H9 (cell line): ENCODE results near the gene ASTN2. TPM values are rescaled to one million over a fixed set of nuclear protein-coding genes. Genes with fewer than 3 reads are reported as not detected.

Experiments used
- DNase-seq: peaks from one replicate; pipeline ENCODE4 v3.0.0-alpha.2; 2017
- H2AFZ ChIP-seq: one replicate; pipeline ENCODE4 v1.6.1; 2013; ENCODE audit warnings: mild to moderate bottlenecking, low read length, control low read depth, moderate library complexity
- H2AK5ac ChIP-seq: 2 replicates; pipeline ENCODE4 v1.6.1; 2013; ENCODE audit warnings: low read length, control low read depth, mixed read lengths; ENCODE audit not compliant: insufficient read length
- H2BK120ac ChIP-seq: one replicate; pipeline ENCODE4 v1.6.1; 2013; ENCODE audit warnings: low read depth, mild to moderate bottlenecking, low read length, control low read depth, inconsistent platforms; ENCODE audit not compliant: poor library complexity, severe bottlenecking
- H2BK12ac ChIP-seq: 2 replicates; pipeline ENCODE4 v1.6.1; 2013; ENCODE audit warnings: low read length, control low read depth, mixed read lengths, low read depth; ENCODE audit not compliant: insufficient read length
- H2BK15ac ChIP-seq: 2 replicates; pipeline ENCODE4 v1.6.1; 2013; ENCODE audit warnings: low read depth, low read length, control low read depth
- H2BK20ac ChIP-seq: one replicate; pipeline ENCODE4 v1.6.1; 2013; ENCODE audit warnings: low read depth, mild to moderate bottlenecking, low read length, control low read depth, inconsistent platforms; ENCODE audit not compliant: poor library complexity, severe bottlenecking
- H2BK5ac ChIP-seq: 2 replicates; pipeline ENCODE4 v1.6.1; 2013; ENCODE audit warnings: low read length, control low read depth, mixed read lengths; ENCODE audit not compliant: insufficient read length
- H3K14ac ChIP-seq: 2 replicates; pipeline ENCODE4 v1.6.1; 2013; ENCODE audit warnings: low read length, control low read depth; ENCODE audit not compliant: insufficient read depth
- H3K18ac ChIP-seq: 2 replicates; pipeline ENCODE4 v1.6.1; 2013; ENCODE audit warnings: low read depth, mild to moderate bottlenecking, mixed read lengths, low read length, control low read depth; ENCODE audit not compliant: insufficient read length
- H3K23ac ChIP-seq: 2 replicates; pipeline ENCODE4 v1.6.1; 2013; ENCODE audit warnings: low read length, control low read depth, mixed read lengths, low read depth; ENCODE audit not compliant: insufficient read length
- H3K23me2 ChIP-seq: 2 replicates; pipeline ENCODE4 v1.6.1; 2013; ENCODE audit warnings: low read depth, mild to moderate bottlenecking, mixed read lengths, low read length, control low read depth; ENCODE audit not compliant: insufficient read length, poor library complexity, severe bottlenecking
- H3K27ac ChIP-seq: 2 replicates; pipeline ENCODE4 v1.5.1; 2013; ENCODE audit warnings: low read length, control low read depth, mixed read lengths, low read depth; ENCODE audit not compliant: insufficient read length
- H3K27me3 ChIP-seq: 2 replicates; pipeline ENCODE4 v1.6.1; 2013; ENCODE audit warnings: low read length, control low read depth, inconsistent platforms; ENCODE audit not compliant: insufficient read depth
- H3K4ac ChIP-seq: 2 replicates; pipeline ENCODE4 v1.6.1; 2013; ENCODE audit warnings: low read depth, mild to moderate bottlenecking, control low read depth, inconsistent platforms, low read length, moderate library complexity
- H3K4me1 ChIP-seq: 2 replicates; pipeline ENCODE4 v1.6.1; 2013; ENCODE audit warnings: low read length, control low read depth, inconsistent platforms; ENCODE audit not compliant: insufficient read depth
- H3K4me2 ChIP-seq: 2 replicates; pipeline ENCODE4 v1.6.1; 2013; ENCODE audit warnings: low read length, control low read depth, mixed read lengths; ENCODE audit not compliant: insufficient read length, insufficient read depth
- H3K56ac ChIP-seq: 2 replicates; pipeline ENCODE4 v1.6.1; 2013; ENCODE audit warnings: low read depth, mild to moderate bottlenecking, mixed read lengths, low read length, control low read depth; ENCODE audit not compliant: insufficient read length
- H3K79me1 ChIP-seq: 2 replicates; pipeline ENCODE4 v1.6.1; 2013; ENCODE audit warnings: low read depth, mild to moderate bottlenecking, moderate library complexity, low read length, control low read depth, inconsistent platforms; ENCODE audit not compliant: insufficient read depth, poor library complexity, severe bottlenecking
- H3K79me2 ChIP-seq: 2 replicates; pipeline ENCODE4 v1.6.1; 2013; ENCODE audit warnings: low read length, control low read depth, inconsistent platforms; ENCODE audit not compliant: insufficient read depth
- H3K9ac ChIP-seq: 2 replicates; pipeline ENCODE4 v1.6.1; 2013; ENCODE audit warnings: low read length, control low read depth, mixed read lengths; ENCODE audit not compliant: insufficient read length; ENCODE audit errors: extremely low read depth
- H3K9me3 ChIP-seq: one replicate; pipeline ENCODE4 v1.6.1; 2013; ENCODE audit warnings: low read depth, low read length, inconsistent platforms; ENCODE audit not compliant: control insufficient read depth
- H3T11ph ChIP-seq: one replicate; pipeline ENCODE4 v1.6.1; 2013; ENCODE audit warnings: mild to moderate bottlenecking, low read length, control low read depth, inconsistent platforms
- H4K20me1 ChIP-seq: one replicate; pipeline ENCODE4 v1.6.1; 2013; ENCODE audit not compliant: control insufficient read depth, insufficient read length, insufficient read depth
- H4K5ac ChIP-seq: 2 replicates; pipeline ENCODE4 v1.6.1; 2013; ENCODE audit warnings: low read depth, mild to moderate bottlenecking, mixed read lengths, low read length, control low read depth; ENCODE audit not compliant: insufficient read length
- H4K8ac ChIP-seq: replicated peaks from 2 replicates; pipeline ENCODE4 v1.6.1; 2013; ENCODE audit warnings: low read length, control low read depth, mixed read lengths, low read depth; ENCODE audit not compliant: insufficient read length
- H4K91ac ChIP-seq: 2 replicates; pipeline ENCODE4 v1.6.1; 2013; ENCODE audit warnings: low read depth, mild to moderate bottlenecking, moderate library complexity, mixed read lengths, low read length, control low read depth; ENCODE audit not compliant: insufficient read length
- H3K27ac Mint-ChIP-seq, 3 experiments: 2 replicates in 2 of 3; 3 replicates in 1 of 3; pipeline ENCODE4 v1.8.0; 2020 to 2021; ENCODE audit warnings: mixed read lengths in 3 of 3, mild to moderate bottlenecking in 1 of 3, moderate library complexity in 1 of 3
- H3K27me3 Mint-ChIP-seq: 2 replicates; pipeline ENCODE4 v1.8.0; 2021; ENCODE audit warnings: low read depth, mild to moderate bottlenecking, moderate library complexity, mixed read lengths
- H3K36me3 Mint-ChIP-seq, 3 experiments: 2 replicates in 2 of 3; 3 replicates in 1 of 3; pipeline ENCODE4 v1.8.0; 2020 to 2021; ENCODE audit warnings: low read depth in 3 of 3, mixed read lengths in 3 of 3; ENCODE audit not compliant: insufficient read depth in 1 of 3
- H3K4me1 Mint-ChIP-seq, 2 experiments: 2 replicates each; pipeline ENCODE4 v1.8.0; 2020; ENCODE audit warnings: mixed read lengths in 2 of 2
- H3K4me3 Mint-ChIP-seq, 2 experiments: 2 replicates in 1 of 2; 3 replicates in 1 of 2; pipeline ENCODE4 v1.8.0; 2020 to 2021; ENCODE audit warnings: mild to moderate bottlenecking in 2 of 2, mixed read lengths in 2 of 2, moderate library complexity in 1 of 2
- H3K9me3 Mint-ChIP-seq, 2 experiments: 2 replicates in 1 of 2; 3 replicates in 1 of 2; pipeline ENCODE4 v1.8.0; 2020; ENCODE audit warnings: mild to moderate bottlenecking in 2 of 2, mixed read lengths in 2 of 2, moderate library complexity in 1 of 2
- CTCF ChIP-seq: fragments of 200-600 bp; sonication (generic); conservative IDR thresholded peaks from 3 replicates; pipeline ENCODE4 v1.8.0; 2021; ENCODE audit warnings: antibody characterized with exemption, mild to moderate bottlenecking
- WGBS: extraction: QIAGEN DNeasy Blood & Tissue Kit; methylation state at CpG from one replicate; pipeline ENCODE4 v1.1.7; 2013; ENCODE audit warnings: missing lambda C conversion rate, low lambda C conversion rate, mixed read lengths; ENCODE audit not compliant: insufficient read length; ENCODE audit errors: extremely low coverage; 5-methylcytosine and 5-hydroxymethylcytosine counted together
- total RNA-seq: library from RNA; stranded (reverse); gene quantifications from 2 replicates; pipeline ENCODE4 v1.2.1, GENCODE V29; 2021

The ASTN2 gene
- total RNA-seq, 1 experiment from 2014 or later, result 9.7 TPM

- Mint-ChIP-seq H3K4me3 (no peak overlapping the region), H3K27ac (no peak overlapping the region), H3K27me3 (no peaks in the 10 kb centered on the region), H3K36me3 (peaks cover 0 to 9% (median 7%) of the 10 kb centered on the region in 3 experiments; a peak in 4 of 7 replicates), H3K4me1 (peaks cover 24 to 30% of the 10 kb centered on the region in 2 experiments), H3K9me3 (peaks cover 5 to 8% of the 10 kb centered on the region in 2 experiments; a peak in 3 of 5 replicates)
- H2BK12ac ChIP-seq, result no peak overlapping the region
- no peak overlapping the region for H3K18ac ChIP-seq
- H2AFZ ChIP-seq, result no peak overlapping the region
- H4K5ac ChIP-seq, result no peak overlapping the region
- no peaks in the 10 kb centered on the region for H4K20me1 ChIP-seq
- H3K9ac ChIP-seq, result no peak overlapping the region
- no peak for DNase-seq
- no CpG with 5 or more reads among the region's 4 CpGs for WGBS
- H2AK5ac ChIP-seq, result no peak overlapping the region
- no peak overlapping the region for H3K27ac ChIP-seq
- H4K91ac ChIP-seq, result no peak overlapping the region
- no peak overlapping the region for H3K14ac ChIP-seq
- H3K79me1 ChIP-seq, result no peaks in the 10 kb centered on the region
- H3K79me2 ChIP-seq, result no peaks in the 10 kb centered on the region
- no peak overlapping the region for H2BK120ac ChIP-seq
- H2BK5ac ChIP-seq, result no peak overlapping the region
- H2BK20ac ChIP-seq, result no peak overlapping the region
- H3K4ac ChIP-seq, result no peak overlapping the region
- H4K8ac ChIP-seq, result no peak overlapping the region
- H2BK15ac ChIP-seq, result no peak overlapping the region
- no peaks in the 10 kb centered on the region for H3K23me2 ChIP-seq
- no peak overlapping the region for H3K56ac ChIP-seq
- no peak for TF ChIP-seq CTCF
- H3K9me3 ChIP-seq, result no peaks in the 10 kb centered on the region
- no peak overlapping the region for H3T11ph ChIP-seq
- H3K27me3 ChIP-seq, result no peaks in the 10 kb centered on the region
- no peaks in the 10 kb centered on the region; the same call in 1 of the 2 replicates for H3K4me1 ChIP-seq
- H3K4me2 ChIP-seq, result no peak overlapping the region
- no peak overlapping the region for H3K23ac ChIP-seq
These were observed 517.7 kb downstream of the ASTN2 start for GRCh38 chr9:116897201-116897600.
